Type B pancreatic cell (in vitro differentiated cells): Measurements from ENCODE around the gene FADS3. TPM values are rescaled to one million over a fixed set of nuclear protein-coding genes. Genes with fewer than 3 reads are reported as not detected.

ENCODE experiments used
- DNase-seq: peaks from one replicate; pipeline ENCODE4 v3.0.0; 2021; ENCODE audit warnings: mixed read lengths; ENCODE audit not compliant: unreplicated experiment; ENCODE audit errors: extremely low spot score
- H3K27ac Mint-ChIP-seq: 2 replicates; pipeline ENCODE4 v1.8.0; 2021; ENCODE audit warnings: mild to moderate bottlenecking, mixed read lengths
- H3K27me3 Mint-ChIP-seq: 2 replicates; pipeline ENCODE4 v1.8.0; 2021; ENCODE audit warnings: mixed read lengths
- H3K36me3 Mint-ChIP-seq: 2 replicates; pipeline ENCODE4 v1.8.0; 2021; ENCODE audit warnings: mixed read lengths
- H3K4me1 Mint-ChIP-seq: one replicate; pipeline ENCODE4 v1.8.0; 2021; ENCODE audit warnings: mixed read lengths; ENCODE audit not compliant: unreplicated experiment
- H3K4me3 Mint-ChIP-seq: 2 replicates; pipeline ENCODE4 v1.8.0; 2021; ENCODE audit warnings: mild to moderate bottlenecking, mixed read lengths
- H3K9me3 Mint-ChIP-seq: 2 replicates; pipeline ENCODE4 v1.8.0; 2021; ENCODE audit warnings: mixed read lengths
- CTCF ChIP-seq: fragments of 200-600 bp; sonication (generic); conservative IDR thresholded peaks from 2 replicates; pipeline ENCODE4 v1.5.0; 2021; ENCODE audit warnings: antibody characterized with exemption, mild to moderate bottlenecking
- total RNA-seq: library from RNA; stranded (reverse); gene quantifications from 2 replicates; pipeline ENCODE4 v1.2.1, GENCODE V29; 2021; ENCODE audit warnings: low replicate concordance

The FADS3 gene
- total RNA-seq, 1 donor from 2014 or later = 10.0 TPM

GRCh38 chr11:61904539-61905048 lies 13.2 kb upstream of the FADS3 start:
- no peak overlapping the region for H3K4me3 Mint-ChIP-seq
- peak; percentile 76 for DNase-seq
- no peaks in the 10 kb centered on the region for H3K27me3 Mint-ChIP-seq
- H3K36me3 Mint-ChIP-seq = no peaks in the 10 kb centered on the region
- peaks cover 11% of the 10 kb centered on the region for H3K4me1 Mint-ChIP-seq
- TF ChIP-seq CTCF = no peak
- H3K9me3 Mint-ChIP-seq = no peaks in the 10 kb centered on the region
- H3K27ac Mint-ChIP-seq = no peak overlapping the region

- DNase-seq = no peak
- Mint-ChIP-seq H3K9me3 (no peaks in the 10 kb centered on the region), H3K4me1 (peaks cover 15% of the 10 kb centered on the region), H3K27me3 (no peaks in the 10 kb centered on the region), H3K4me3 (no peak overlapping the region), H3K36me3 (no peaks in the 10 kb centered on the region), H3K27ac (no peak overlapping the region)
- no peak for TF ChIP-seq CTCF
Measured at GRCh38 chr11:61903845-61904244, 12.5 kb upstream of the FADS3 start.

- H3K4me1 Mint-ChIP-seq = peaks cover 15% of the 10 kb centered on the region
- TF ChIP-seq CTCF = no peak
- H3K27me3 Mint-ChIP-seq = no peaks in the 10 kb centered on the region
- DNase-seq = peak; percentile 65
- no peak overlapping the region for H3K27ac Mint-ChIP-seq
- H3K4me3 Mint-ChIP-seq = no peak overlapping the region
- no peaks in the 10 kb centered on the region for H3K9me3 Mint-ChIP-seq
- H3K36me3 Mint-ChIP-seq = no peaks in the 10 kb centered on the region
Measured at GRCh38 chr11:61902313-61902712, 11.0 kb upstream of the FADS3 start.

GRCh38 chr11:61901397-61901796 lies 10.1 kb upstream of the FADS3 start:
- no peaks in the 10 kb centered on the region for H3K36me3 Mint-ChIP-seq

GRCh38 chr11:61900251-61900650 lies 8.9 kb upstream of the FADS3 start:
- no peaks in the 10 kb centered on the region for H3K27me3 Mint-ChIP-seq
- H3K9me3 Mint-ChIP-seq = no peaks in the 10 kb centered on the region
- no peak overlapping the region for H3K27ac Mint-ChIP-seq
- TF ChIP-seq CTCF = no peak
- no peak for DNase-seq
- H3K4me1 Mint-ChIP-seq = peaks cover 15% of the 10 kb centered on the region
- H3K4me3 Mint-ChIP-seq = no peak overlapping the region
- H3K36me3 Mint-ChIP-seq = no peaks in the 10 kb centered on the region

More at GRCh38 chr11:61901397-61901796, 10.1 kb upstream of the FADS3 start:
- TF ChIP-seq CTCF = no peak
- Mint-ChIP-seq H3K27me3 (no peaks in the 10 kb centered on the region), H3K27ac (no peak overlapping the region), H3K4me1 (peaks cover 15% of the 10 kb centered on the region), H3K9me3 (no peaks in the 10 kb centered on the region), H3K4me3 (no peak overlapping the region)
- no peak for DNase-seq
